ENCODE measurements around the gene SORCS2.

The SORCS2 gene

DNA sequence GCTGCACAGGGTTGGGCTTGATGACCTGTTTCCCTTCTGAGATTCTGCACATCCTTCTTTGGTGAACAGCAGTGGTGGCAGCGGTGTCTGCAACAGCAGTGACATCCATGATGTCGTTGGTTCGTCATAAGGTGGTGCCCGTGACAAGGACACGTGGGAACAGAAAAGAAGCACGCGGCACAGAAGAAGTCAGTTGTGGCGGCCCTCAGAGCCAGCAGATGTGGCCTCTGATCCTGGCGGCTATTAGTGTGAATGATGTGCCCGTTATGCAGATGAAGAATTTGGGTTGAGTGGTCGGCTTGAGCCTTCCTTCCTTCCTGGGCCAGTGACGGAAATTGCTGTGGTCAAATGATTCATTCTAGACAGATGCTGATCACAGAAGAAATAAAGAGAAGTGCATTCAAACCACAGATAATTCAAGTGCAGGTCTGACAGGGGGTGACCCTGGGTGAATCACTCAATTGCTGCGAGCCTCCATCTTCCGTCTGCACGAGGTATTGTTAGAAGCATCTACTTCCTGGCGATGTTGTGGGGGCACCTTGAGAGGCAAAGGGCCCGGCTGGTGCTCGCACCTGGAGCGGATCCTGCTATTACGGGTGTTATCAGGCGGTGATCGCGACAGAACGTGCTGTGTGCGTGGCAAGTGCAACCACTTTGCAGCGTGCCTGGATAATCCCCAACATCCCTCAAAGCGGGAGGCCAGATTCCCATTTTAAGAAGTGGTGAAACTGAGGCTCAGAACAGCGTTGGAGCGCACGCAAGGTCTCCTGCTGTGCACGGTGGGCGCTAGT, 457.6 kb downstream of the SORCS2 start:
- DNase-seq, result peak; percentile 83 to 93 (median 92)

- DNase-seq, result peak in 1 of 3 donors; percentile 30
Measured at GRCh38 chr4:7650606-7651385, 458.5 kb downstream of the SORCS2 start.

DNA sequence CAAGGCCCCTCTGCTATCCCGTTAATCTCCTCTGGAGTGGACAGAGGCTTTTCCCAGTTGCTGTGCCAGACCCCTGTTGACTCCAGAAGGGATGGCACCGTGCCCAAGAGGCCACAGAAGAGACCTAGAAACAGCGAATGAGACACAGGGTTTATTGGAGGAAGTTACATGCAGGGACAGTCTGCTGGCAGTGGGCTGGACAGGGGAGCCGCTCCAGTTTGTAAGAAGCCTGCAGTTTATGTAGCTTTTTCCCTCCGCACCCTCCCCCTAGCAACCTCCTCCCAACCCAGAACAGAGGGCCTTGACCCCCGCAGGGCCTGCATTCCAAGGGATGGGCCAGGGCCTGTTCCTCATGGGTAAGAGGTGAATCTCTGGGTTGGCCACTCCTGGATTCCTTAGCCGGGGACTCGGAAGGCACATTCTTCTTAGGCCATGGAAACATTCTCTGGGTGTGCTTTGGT, 459.2 kb downstream of the SORCS2 start:
- DNase-seq, result peak; percentile 46 to 57 (median 50)

GRCh38 chr4:7652006-7652405, 459.7 kb downstream of the SORCS2 start:
- DNase-seq, result no peak

GRCh38 chr4:7652451-7652881, 460.1 kb downstream of the SORCS2 start:
- no peak for DNase-seq

DNA sequence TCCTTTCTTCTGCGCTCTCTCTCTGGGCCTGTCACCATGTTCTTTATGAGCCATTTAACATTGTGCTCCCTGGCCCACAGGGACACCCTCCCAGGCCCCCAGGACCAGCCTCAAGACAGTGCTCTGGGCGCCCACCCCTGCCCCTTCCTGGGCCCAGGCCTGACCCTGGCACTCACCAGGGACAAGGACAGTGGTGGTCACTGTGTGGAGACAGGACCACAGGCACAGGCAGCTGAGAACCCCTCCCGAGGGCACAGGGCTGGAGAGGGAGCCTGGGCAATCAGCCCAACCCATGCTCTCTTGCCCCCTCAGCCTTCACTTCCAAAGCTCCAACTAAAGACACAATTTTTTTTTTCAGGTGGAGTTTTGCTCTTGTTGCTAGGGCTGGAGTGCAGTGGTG, 460.6 kb downstream of the SORCS2 start:
- no peak for DNase-seq

GRCh38 chr4:7653510-7654369, 461.4 kb downstream of the SORCS2 start:
- peak; percentile 84 to 92 (median 88) for DNase-seq

DNA sequence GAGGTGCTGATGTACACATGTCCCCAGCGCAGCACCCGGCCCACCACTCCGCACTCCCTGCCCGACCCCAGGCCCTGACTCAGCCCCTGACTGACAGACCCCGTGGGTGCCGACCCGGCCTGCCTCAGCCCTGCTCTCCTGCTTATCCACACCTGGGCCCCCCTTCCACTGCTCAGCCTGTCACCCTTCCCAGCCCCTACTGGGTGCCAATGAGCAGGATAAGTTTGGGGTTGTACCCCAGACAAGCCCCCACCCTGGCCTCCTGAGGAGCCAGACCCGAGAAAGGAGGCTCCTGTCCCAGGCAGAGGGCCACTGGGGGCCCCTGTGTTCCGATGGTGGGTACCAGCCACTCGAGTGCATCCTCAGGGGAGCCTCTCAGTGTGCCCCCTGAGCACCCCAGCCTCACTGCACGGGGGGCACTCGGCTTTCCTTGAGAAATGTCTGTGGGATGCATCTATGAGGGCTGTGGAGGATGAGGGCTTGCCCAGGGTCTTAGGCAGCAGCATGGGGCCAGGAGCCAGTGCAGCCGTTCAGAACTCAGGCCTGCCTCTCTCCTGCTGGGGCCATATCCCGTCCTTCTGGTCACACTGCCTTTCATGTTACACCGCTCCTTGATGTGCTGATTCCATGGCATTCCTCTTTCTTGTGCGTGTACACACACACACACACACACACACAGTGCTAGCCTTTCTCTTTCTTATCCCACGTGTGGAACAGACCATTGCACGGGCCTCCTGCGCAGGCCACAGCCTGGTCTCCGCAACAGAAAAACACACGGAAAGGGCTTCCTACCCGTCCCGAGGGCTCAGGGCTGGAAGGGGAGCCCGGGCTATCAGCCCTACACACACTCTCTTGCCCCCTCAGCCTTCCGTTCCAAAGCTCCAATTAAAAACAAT, 462.5 kb downstream of the SORCS2 start:
- DNase-seq, result no peak

- no peak for DNase-seq
Measured at GRCh38 chr4:7655511-7656243, 463.3 kb downstream of the SORCS2 start.

GRCh38 chr4:7656244-7656800, 464.0 kb downstream of the SORCS2 start:
- DNase-seq, result no peak

GRCh38 chr4:7657545-7658297, 465.4 kb downstream of the SORCS2 start:
- peak; percentile 9 to 54 (median 36) for DNase-seq

DNA sequence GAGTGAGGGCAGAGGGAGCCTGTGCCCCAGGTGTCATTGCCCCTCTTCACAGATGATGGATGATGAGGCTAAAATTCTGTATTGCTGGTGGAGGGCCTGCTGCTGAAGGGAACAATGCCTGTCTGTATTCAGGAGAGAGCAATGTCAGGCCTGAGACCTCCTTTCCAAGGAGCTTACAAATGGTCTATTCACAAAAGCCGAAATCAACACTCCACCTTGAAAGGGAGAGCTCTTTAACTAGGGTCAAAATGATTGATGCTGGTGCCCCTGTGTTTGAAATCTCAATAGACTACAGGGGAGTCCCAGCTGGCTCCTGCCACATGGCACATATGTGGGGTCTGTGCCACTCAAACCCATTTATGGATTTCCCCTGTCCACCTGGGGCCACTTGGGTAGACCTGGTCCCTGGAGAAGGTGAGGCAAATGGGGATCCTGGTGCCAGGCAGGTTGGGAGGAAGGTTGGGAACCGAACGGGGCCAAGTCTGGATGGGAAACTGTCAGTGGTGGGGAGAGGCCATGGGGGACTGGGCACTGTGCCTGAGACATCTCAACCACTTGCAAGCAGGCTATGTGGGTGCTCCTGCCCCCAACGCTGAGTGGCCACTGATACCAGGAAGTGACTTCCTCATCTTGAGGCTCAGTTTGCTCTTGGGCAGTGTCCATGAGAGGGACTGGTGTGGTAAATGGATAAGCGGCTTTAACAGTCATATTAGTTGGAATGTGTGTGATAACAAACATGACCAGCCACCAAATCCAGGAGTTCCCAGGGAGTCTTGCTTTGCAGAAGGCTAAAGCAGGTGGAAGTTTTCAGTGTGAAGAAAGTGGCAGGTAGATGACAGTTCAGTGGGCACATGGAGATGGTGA, 466.2 kb downstream of the SORCS2 start:
- peak in 2 of 3 donors; percentile 29 to 35 for DNase-seq

DNA sequence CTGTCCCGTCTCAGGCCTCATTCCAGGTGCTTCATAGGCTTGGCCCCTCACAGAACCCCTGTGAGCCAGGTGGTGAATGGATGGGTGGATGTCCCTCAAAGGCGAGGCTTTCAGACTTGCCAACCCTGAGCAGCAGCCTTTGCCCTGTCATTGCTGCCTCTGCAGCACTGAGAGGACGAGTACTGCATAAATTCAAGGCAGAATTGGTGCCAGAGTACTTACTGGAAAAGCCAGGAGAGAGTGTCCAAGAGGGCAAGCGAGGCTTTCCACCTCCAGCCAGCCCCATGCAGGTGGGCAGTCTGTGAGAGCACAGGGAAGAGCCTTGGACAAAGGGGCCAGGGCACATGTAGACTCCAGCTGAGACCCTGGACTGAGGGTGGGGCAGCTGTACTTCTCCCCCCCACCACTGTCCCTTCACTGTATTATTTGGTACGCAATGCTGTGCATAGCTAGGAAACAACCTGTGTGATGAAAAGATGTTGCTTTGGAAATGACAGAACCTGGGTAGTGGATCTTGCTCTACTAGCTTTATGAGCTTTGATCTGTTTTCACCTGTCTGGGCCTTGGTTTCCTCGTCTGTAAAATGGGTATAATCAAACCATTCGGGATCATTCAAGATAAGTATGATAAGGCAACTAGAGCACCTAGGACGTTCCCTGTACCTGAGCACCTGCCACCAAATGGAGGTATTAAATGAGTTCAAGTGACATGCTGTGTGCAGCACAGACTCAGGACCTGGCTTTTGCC, 467.3 kb downstream of the SORCS2 start:
- no peak for DNase-seq

DNA sequence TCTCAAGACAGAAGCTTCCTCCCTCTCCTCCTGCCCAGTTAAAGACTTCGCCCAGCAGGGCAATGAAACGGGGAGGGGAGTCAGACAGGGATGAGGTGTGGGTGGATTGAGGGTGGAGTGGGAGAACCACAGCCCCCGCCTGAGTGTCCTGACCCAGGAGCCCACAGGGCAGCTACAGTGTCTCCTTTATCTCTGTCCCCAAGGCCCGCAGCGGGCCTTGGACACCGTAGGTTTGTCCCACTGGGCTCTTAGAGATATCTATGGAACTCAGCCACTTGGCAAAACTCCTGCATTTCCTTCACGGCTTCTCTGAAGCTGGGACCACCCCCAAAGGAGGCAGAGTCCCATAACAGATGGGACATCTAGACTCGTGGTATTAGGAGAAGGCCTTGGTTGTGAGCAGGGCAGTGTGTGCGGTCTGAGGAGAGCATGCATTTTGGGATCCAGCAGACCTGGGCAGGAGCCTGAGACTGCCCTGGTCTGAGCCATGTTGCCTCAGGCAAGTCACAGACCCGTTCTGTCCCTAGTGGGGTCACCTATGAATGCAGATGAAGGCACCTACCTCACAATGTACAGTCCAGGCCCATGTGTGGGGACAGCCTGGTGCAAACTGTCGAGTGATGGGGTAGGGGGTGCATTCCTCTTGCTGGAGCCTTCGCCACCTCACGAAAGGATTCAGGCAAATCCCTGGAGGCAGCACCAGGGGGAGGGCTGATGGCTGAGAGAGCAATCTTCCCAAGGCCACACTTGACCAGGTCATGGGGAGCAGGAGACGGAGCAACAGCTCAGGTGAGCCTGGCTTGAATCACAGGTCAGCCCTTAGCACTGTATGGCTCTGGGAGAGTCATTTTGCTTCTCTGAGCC, 468.1 kb downstream of the SORCS2 start:
- no peak for DNase-seq

- DNase-seq, result no peak
Measured at GRCh38 chr4:7661066-7661748, 468.9 kb downstream of the SORCS2 start.

GRCh38 chr4:7661846-7662506, 469.6 kb downstream of the SORCS2 start:
- no peak for DNase-seq

All from suppressor macrophage treated with lipopolysaccharide for 1 hour (primary cell).